ENCODE data around the gene RGL1. TPM values are rescaled to one million over a fixed set of nuclear protein-coding genes. Genes with fewer than 3 reads are reported as not detected.

Gene RGL1
- total RNA-seq, 1 experiment from 2014 or later = 4.8 TPM

GRCh38 chr1:183879966-183880365 lies 75.0 kb downstream of the RGL1 start:
- H3K4me1 Mint-ChIP-seq (ENCODE audit: low read depth, unreplicated experiment) = peaks cover 79% of the 10 kb centered on the region
- intact Hi-C loops (cut with micrococcal nuclease; ENCODE audit: unreplicated experiment) = loop anchor here (5.0 kb wide), 2 partner anchors 73 to 193 kb away; partner anchors contain the start of gene RGL1
- H3K4me3 Mint-ChIP-seq (ENCODE audit: low read depth, unreplicated experiment) = no peak overlapping the region
- TF ChIP-seq, protein P1, sequence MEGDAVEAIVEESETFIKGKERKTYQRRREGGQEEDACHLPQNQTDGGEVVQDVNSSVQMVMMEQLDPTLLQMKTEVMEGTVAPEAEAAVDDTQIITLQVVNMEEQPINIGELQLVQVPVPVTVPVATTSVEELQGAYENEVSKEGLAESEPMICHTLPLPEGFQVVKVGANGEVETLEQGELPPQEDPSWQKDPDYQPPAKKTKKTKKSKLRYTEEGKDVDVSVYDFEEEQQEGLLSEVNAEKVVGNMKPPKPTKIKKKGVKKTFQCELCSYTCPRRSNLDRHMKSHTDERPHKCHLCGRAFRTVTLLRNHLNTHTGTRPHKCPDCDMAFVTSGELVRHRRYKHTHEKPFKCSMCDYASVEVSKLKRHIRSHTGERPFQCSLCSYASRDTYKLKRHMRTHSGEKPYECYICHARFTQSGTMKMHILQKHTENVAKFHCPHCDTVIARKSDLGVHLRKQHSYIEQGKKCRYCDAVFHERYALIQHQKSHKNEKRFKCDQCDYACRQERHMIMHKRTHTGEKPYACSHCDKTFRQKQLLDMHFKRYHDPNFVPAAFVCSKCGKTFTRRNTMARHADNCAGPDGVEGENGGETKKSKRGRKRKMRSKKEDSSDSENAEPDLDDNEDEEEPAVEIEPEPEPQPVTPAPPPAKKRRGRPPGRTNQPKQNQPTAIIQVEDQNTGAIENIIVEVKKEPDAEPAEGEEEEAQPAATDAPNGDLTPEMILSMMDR (IDR thresholded peaks at IDR 0.05; ENCODE audit: unreplicated experiment) = no peak
- H3K27ac Mint-ChIP-seq (ENCODE audit: unreplicated experiment) = no peak overlapping the region
- H3K9me3 Mint-ChIP-seq (ENCODE audit: low read depth, unreplicated experiment) = no peaks in the 10 kb centered on the region
- DNase-seq = no peak
- peaks cover 18% of the 10 kb centered on the region for H3K36me3 Mint-ChIP-seq (ENCODE audit: insufficient read depth, unreplicated experiment)
- no peaks in the 10 kb centered on the region for H3K27me3 Mint-ChIP-seq (ENCODE audit: unreplicated experiment)
- CTCF ChIA-PET = interaction anchor here (0.5 kb wide), 1 partner anchor 527 kb away, joined by 7 read pairs; no protein-coding TSS in a partner anchor
- BruUV-seq (replicated peaks) = no TSS peak

GRCh38 chr1:183880531-183881243 lies 75.8 kb downstream of the RGL1 start:
- DNase-seq = no peak
- H3K27ac Mint-ChIP-seq (ENCODE audit: unreplicated experiment) = no peak overlapping the region
- intact Hi-C loops (cut with micrococcal nuclease; ENCODE audit: unreplicated experiment) = loop anchor here (5.0 kb wide), 2 partner anchors 73 to 193 kb away; partner anchors contain the start of gene RGL1
- peaks cover 83% of the 10 kb centered on the region for H3K4me1 Mint-ChIP-seq (ENCODE audit: low read depth, unreplicated experiment)
- TF ChIP-seq, protein P1 (IDR thresholded peaks at IDR 0.05; ENCODE audit: unreplicated experiment) = no peak
- BruUV-seq (replicated peaks) = no TSS peak
- CTCF ChIA-PET = interaction anchor here (1.3 kb wide), 1 partner anchor 35 kb away, joined by 7 read pairs; no protein-coding TSS in a partner anchor
- no peaks in the 10 kb centered on the region for H3K9me3 Mint-ChIP-seq (ENCODE audit: low read depth, unreplicated experiment)
- no peaks in the 10 kb centered on the region for H3K27me3 Mint-ChIP-seq (ENCODE audit: unreplicated experiment)
- peaks cover 18% of the 10 kb centered on the region for H3K36me3 Mint-ChIP-seq (ENCODE audit: insufficient read depth, unreplicated experiment)
- H3K4me3 Mint-ChIP-seq (ENCODE audit: low read depth, unreplicated experiment) = no peak overlapping the region

- peak; percentile 96 for DNase-seq
Observed at GRCh38 chr1:183881387-183882131, 76.6 kb downstream of the RGL1 start.

More at GRCh38 chr1:183881387-183882131, 76.6 kb downstream of the RGL1 start:
- H3K9me3 Mint-ChIP-seq (ENCODE audit: low read depth, unreplicated experiment) = no peaks in the 10 kb centered on the region
- H3K4me1 Mint-ChIP-seq (ENCODE audit: low read depth, unreplicated experiment) = peaks cover 83% of the 10 kb centered on the region
- CTCF ChIA-PET = interaction anchor here (1.0 to 1.3 kb wide), 7 partner anchors 9 to 341 kb away, joined by 3 to 7 read pairs (median 4); no protein-coding TSS in a partner anchor
- TF ChIP-seq, protein P1 (IDR thresholded peaks at IDR 0.05; ENCODE audit: unreplicated experiment) = no peak
- H3K27ac Mint-ChIP-seq (ENCODE audit: unreplicated experiment) = peak overlapping the region; percentile 97
- BruUV-seq (replicated peaks) = no TSS peak
- H3K27me3 Mint-ChIP-seq (ENCODE audit: unreplicated experiment) = no peaks in the 10 kb centered on the region
- H3K4me3 Mint-ChIP-seq (ENCODE audit: low read depth, unreplicated experiment) = peak overlapping the region; percentile 54
- H3K36me3 Mint-ChIP-seq (ENCODE audit: insufficient read depth, unreplicated experiment) = peaks cover 18% of the 10 kb centered on the region
- intact Hi-C loops (cut with micrococcal nuclease; ENCODE audit: unreplicated experiment) = loop anchor here (5.0 kb wide), 2 partner anchors 74 to 194 kb away; partner anchors contain the start of gene RGL1
